ENCODE results near the gene PKLR.

DNA sequence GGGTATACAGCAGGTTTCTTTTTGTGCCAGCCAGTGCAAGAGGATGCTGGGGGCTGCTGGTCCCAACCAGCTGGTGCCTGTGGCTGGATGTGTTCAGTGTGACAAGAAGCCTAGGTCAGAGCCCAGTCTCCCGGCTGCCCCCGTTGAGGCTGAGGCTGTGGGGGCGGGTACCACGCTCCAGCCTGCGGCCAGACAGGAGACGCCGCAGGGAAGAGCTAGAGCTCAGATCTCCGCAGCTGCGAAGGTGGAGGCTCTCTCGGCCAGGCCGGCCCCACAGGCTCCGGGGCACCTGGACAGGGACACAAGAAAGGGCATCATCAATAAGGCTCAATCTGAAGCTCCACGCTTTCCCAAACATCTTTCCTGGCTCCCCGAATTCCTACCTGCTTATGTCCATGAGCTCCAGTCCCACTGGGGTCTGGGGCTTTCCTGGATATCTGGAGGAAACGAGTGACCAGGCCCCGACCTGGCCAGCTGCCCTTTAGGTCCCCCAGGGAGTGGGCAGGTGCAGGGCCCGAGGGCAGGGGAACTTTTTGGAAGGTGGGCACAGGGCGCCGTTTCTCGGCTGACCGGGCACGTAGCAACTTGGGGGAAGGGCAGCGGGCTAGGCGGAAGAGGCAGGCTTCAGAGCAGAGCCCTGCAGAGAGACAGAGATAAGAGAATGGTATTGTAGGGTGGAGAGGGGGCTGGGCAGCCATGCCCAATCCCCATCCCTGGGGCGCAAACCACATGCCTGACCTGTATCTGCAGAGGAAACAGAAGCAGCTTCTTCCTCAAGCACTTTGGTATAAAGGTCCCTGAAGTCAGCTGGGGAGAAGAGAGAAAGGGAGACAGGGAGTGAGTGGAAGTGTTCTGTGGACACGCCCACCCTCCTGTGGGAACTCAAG lies 53.3 kb downstream of the PKLR start:
- TF ChIP-seq POLR2A (IDR thresholded peaks at IDR 0.05), result no peak
- TF ChIP-seq, protein P1, sequence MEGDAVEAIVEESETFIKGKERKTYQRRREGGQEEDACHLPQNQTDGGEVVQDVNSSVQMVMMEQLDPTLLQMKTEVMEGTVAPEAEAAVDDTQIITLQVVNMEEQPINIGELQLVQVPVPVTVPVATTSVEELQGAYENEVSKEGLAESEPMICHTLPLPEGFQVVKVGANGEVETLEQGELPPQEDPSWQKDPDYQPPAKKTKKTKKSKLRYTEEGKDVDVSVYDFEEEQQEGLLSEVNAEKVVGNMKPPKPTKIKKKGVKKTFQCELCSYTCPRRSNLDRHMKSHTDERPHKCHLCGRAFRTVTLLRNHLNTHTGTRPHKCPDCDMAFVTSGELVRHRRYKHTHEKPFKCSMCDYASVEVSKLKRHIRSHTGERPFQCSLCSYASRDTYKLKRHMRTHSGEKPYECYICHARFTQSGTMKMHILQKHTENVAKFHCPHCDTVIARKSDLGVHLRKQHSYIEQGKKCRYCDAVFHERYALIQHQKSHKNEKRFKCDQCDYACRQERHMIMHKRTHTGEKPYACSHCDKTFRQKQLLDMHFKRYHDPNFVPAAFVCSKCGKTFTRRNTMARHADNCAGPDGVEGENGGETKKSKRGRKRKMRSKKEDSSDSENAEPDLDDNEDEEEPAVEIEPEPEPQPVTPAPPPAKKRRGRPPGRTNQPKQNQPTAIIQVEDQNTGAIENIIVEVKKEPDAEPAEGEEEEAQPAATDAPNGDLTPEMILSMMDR (IDR thresholded peaks at IDR 0.05), result no peak

All from lower leg skin (tissue), 3 donors.